DLD1 (cell line): ENCODE data around the gene TBC1D21.

ENCODE experiments used
- in situ Hi-C: cut with HindIII; loops from 2 replicates; pipeline ENCODE4 v1.10.0; 2017; ENCODE audit warnings: low sequenced_read_pairs

TBC1D21 gene

GRCh38 chr15:73906346-73907034 lies 33.1 kb downstream of the TBC1D21 start:
- in situ Hi-C loops = no loop called here

GRCh38 chr15:73907035-73907408 lies 33.7 kb downstream of the TBC1D21 start:
- in situ Hi-C loops = no loop called here

GRCh38 chr15:73908030-73908821 lies 34.9 kb downstream of the TBC1D21 start:
- in situ Hi-C loops = no loop called here

GRCh38 chr15:73908822-73909122 lies 35.4 kb downstream of the TBC1D21 start:
- in situ Hi-C loops = no loop called here

- in situ Hi-C loops = no loop called here
These were observed 36.3 kb downstream of the TBC1D21 start for GRCh38 chr15:73909651-73910050.

GRCh38 chr15:73910522-73911303 lies 37.3 kb downstream of the TBC1D21 start:
- in situ Hi-C loops = no loop called here

- in situ Hi-C loops = no loop called here
These were observed 38.7 kb downstream of the TBC1D21 start for GRCh38 chr15:73912030-73912596.

GRCh38 chr15:73914145-73914544 lies 40.8 kb downstream of the TBC1D21 start:
- in situ Hi-C loops = no loop called here

GRCh38 chr15:73915082-73915481 lies 41.7 kb downstream of the TBC1D21 start:
- in situ Hi-C loops = no loop called here

GRCh38 chr15:73918784-73919183 lies 45.4 kb downstream of the TBC1D21 start:
- in situ Hi-C loops = no loop called here

- in situ Hi-C loops = no loop called here
These were observed 46.3 kb downstream of the TBC1D21 start for GRCh38 chr15:73919706-73920105.

GRCh38 chr15:73921254-73921925 lies 48.0 kb downstream of the TBC1D21 start:
- in situ Hi-C loops = no loop called here

GRCh38 chr15:73922186-73923151 lies 49.1 kb downstream of the TBC1D21 start:
- in situ Hi-C loops = no loop called here

- in situ Hi-C loops = no loop called here
These were observed 49.8 kb downstream of the TBC1D21 start for GRCh38 chr15:73923156-73923487.

GRCh38 chr15:73923488-73924164 lies 50.3 kb downstream of the TBC1D21 start:
- in situ Hi-C loops = no loop called here

GRCh38 chr15:73924171-73924921 lies 51.0 kb downstream of the TBC1D21 start:
- in situ Hi-C loops = no loop called here

- in situ Hi-C loops = no loop called here
These were observed 52.5 kb downstream of the TBC1D21 start for GRCh38 chr15:73925848-73926218.

GRCh38 chr15:73926219-73927002 lies 53.0 kb downstream of the TBC1D21 start, which contains the start of gene LOXL1:
Gene LOXL1 (plus strand): TSS chr15:73926462. CDS start chr15:73926784, 322 bp downstream.
- in situ Hi-C loops = no loop called here
